H1 (cell line): ENCODE results near the gene ZNF667. TPM values are rescaled to one million over a fixed set of nuclear protein-coding genes. Genes with fewer than 3 reads are reported as not detected.
A peak's percentile ranks its signal among the peaks of the same experiment; 100 is the strongest.

ENCODE experiments used
- CREB1 ChIP-seq: IDR thresholded peaks from 2 replicates; pipeline ENCODE4 v1.6.1; 2012; ENCODE audit warnings: inconsistent platforms
- EP300 ChIP-seq, 2 experiments: IDR thresholded peaks; 1 replicate in 1 of 2; 2 replicates in 1 of 2; pipeline ENCODE4 v1.6.1; 2011 to 2012; ENCODE audit warnings: low read depth in 2 of 2, low read length in 2 of 2, mild to moderate bottlenecking in 2 of 2, borderline replicate concordance in 1 of 2, inconsistent platforms in 1 of 2, moderate library complexity in 1 of 2
- FOSL1 ChIP-seq: IDR thresholded peaks from 2 replicates; pipeline ENCODE4 v1.6.1; 2011; ENCODE audit warnings: mild to moderate bottlenecking, low read depth, low read length, moderate library complexity; ENCODE audit not compliant: insufficient read depth
- HDAC2 ChIP-seq, 2 experiments: fragments of 300-600 bp in 1 of 2; sonication (generic) in 1 of 2; IDR thresholded peaks; 2 replicates each; pipeline ENCODE4 v1.6.1; 2011 to 2012; ENCODE audit warnings: low read depth in 2 of 2, low read length in 2 of 2, mild to moderate bottlenecking in 2 of 2, moderate library complexity in 2 of 2, borderline replicate concordance in 1 of 2, inconsistent platforms in 1 of 2
- NRF1 ChIP-seq: IDR thresholded peaks from 2 replicates; pipeline ENCODE4 v1.6.1; 2011; ENCODE audit warnings: mild to moderate bottlenecking, low read depth, low read length, improper control_type of control experiment
- RFX5 ChIP-seq: IDR thresholded peaks from 2 replicates; pipeline ENCODE4 v1.6.1; 2011; ENCODE audit warnings: low read depth, low read length, improper control_type of control experiment, borderline replicate concordance
- SAP30 ChIP-seq: fragments of 300-600 bp; sonication (generic); IDR thresholded peaks from 2 replicates; pipeline ENCODE4 v1.7.1; 2012; ENCODE audit warnings: low read length, moderate library complexity, mild to moderate bottlenecking, inconsistent platforms; ENCODE audit not compliant: insufficient read depth, insufficient replicate concordance
- polyA plus RNA-seq, 7 experiments: library from polyadenylated mRNA; depleted of rRNA in 3 of 7; stranded (reverse) in 5 of 7; unstranded in 2 of 7; fragments of >200 nt in 5 of 7; fragments of 200-250 nt in 2 of 7; gene quantifications; 1 replicate in 5 of 7; 2 replicates in 1 of 7; 4 replicates in 1 of 7; pipeline versions ENCODE4 v1.2.1 to v1.2.3, GENCODE V29; 2011 to 2013; ENCODE audit warnings: missing spikeins in 2 of 7, mixed read lengths in 2 of 7
- total RNA-seq: library from RNA; stranded (reverse); fragmentation: NEBNext Ultra II Directional; extraction: Animal tissue kit (Norgen Biotek cat#: 25700); gene quantifications from 2 replicates; pipeline ENCODE4 v1.2.1, GENCODE V29; 2021
- TF ChIP-seq, protein P1 (sequence below): fragments of 300-600 bp; sonication (generic); IDR thresholded peaks from 2 replicates; pipeline ENCODE4 v1.7.1; 2012; ENCODE audit warnings: low read length, moderate library complexity, mild to moderate bottlenecking, inconsistent platforms; ENCODE audit not compliant: insufficient replicate concordance

ZNF667 gene
- total and polyA plus RNA-seq, 2 of the 8 experiments (the other 6 are each of a cell fraction or from before 2014, with no cell fraction given) = 4.4 to 10.7 TPM

DNA sequence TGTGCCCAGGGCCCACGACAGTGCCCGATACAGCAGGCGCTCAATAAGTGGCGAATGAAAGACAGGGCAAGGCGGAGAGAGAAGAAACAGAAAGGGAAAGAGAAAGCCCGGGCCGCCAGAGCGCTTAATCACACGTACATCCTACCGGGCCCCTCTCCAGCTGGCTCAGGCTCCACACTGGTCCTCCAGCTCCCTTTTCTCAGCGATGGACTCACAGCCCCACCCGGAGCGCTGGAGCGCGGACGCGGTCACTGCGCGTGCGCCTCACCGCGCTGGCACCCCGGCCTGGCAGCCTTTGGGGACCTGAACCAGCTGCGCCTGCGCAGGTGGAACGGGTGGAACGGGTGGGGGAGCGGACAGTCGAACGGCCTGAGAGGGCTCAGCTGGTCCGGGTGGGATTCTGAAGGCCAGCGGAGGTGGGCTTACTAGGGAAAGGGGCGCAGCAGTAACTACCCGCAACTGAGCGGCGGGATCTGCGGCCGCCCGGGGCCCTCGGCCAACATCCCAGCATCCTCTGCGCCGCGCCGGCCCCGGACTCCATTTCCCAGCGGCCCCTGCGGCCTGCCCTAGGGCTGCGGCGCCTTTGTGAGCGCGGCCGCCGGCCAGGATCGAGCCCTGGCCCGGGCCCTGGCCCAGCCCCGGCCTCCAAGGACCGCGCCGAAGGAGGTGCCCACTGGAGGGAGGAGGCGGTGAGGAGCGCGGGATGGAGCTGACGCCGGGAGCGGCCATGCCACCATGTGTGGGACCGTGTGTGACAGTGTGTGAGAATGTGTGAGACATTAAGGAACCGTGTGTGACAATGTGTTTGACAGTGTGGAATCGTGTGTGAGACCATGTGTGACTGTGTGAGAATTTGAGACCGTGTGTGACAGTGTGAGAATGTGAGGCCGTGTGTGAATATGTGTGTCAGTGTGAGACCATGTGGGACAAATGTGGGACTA is 73.1 kb downstream of the ZNF667 start, which contains the start of gene ZNF583 (continued):
- TF ChIP-seq, protein P1, sequence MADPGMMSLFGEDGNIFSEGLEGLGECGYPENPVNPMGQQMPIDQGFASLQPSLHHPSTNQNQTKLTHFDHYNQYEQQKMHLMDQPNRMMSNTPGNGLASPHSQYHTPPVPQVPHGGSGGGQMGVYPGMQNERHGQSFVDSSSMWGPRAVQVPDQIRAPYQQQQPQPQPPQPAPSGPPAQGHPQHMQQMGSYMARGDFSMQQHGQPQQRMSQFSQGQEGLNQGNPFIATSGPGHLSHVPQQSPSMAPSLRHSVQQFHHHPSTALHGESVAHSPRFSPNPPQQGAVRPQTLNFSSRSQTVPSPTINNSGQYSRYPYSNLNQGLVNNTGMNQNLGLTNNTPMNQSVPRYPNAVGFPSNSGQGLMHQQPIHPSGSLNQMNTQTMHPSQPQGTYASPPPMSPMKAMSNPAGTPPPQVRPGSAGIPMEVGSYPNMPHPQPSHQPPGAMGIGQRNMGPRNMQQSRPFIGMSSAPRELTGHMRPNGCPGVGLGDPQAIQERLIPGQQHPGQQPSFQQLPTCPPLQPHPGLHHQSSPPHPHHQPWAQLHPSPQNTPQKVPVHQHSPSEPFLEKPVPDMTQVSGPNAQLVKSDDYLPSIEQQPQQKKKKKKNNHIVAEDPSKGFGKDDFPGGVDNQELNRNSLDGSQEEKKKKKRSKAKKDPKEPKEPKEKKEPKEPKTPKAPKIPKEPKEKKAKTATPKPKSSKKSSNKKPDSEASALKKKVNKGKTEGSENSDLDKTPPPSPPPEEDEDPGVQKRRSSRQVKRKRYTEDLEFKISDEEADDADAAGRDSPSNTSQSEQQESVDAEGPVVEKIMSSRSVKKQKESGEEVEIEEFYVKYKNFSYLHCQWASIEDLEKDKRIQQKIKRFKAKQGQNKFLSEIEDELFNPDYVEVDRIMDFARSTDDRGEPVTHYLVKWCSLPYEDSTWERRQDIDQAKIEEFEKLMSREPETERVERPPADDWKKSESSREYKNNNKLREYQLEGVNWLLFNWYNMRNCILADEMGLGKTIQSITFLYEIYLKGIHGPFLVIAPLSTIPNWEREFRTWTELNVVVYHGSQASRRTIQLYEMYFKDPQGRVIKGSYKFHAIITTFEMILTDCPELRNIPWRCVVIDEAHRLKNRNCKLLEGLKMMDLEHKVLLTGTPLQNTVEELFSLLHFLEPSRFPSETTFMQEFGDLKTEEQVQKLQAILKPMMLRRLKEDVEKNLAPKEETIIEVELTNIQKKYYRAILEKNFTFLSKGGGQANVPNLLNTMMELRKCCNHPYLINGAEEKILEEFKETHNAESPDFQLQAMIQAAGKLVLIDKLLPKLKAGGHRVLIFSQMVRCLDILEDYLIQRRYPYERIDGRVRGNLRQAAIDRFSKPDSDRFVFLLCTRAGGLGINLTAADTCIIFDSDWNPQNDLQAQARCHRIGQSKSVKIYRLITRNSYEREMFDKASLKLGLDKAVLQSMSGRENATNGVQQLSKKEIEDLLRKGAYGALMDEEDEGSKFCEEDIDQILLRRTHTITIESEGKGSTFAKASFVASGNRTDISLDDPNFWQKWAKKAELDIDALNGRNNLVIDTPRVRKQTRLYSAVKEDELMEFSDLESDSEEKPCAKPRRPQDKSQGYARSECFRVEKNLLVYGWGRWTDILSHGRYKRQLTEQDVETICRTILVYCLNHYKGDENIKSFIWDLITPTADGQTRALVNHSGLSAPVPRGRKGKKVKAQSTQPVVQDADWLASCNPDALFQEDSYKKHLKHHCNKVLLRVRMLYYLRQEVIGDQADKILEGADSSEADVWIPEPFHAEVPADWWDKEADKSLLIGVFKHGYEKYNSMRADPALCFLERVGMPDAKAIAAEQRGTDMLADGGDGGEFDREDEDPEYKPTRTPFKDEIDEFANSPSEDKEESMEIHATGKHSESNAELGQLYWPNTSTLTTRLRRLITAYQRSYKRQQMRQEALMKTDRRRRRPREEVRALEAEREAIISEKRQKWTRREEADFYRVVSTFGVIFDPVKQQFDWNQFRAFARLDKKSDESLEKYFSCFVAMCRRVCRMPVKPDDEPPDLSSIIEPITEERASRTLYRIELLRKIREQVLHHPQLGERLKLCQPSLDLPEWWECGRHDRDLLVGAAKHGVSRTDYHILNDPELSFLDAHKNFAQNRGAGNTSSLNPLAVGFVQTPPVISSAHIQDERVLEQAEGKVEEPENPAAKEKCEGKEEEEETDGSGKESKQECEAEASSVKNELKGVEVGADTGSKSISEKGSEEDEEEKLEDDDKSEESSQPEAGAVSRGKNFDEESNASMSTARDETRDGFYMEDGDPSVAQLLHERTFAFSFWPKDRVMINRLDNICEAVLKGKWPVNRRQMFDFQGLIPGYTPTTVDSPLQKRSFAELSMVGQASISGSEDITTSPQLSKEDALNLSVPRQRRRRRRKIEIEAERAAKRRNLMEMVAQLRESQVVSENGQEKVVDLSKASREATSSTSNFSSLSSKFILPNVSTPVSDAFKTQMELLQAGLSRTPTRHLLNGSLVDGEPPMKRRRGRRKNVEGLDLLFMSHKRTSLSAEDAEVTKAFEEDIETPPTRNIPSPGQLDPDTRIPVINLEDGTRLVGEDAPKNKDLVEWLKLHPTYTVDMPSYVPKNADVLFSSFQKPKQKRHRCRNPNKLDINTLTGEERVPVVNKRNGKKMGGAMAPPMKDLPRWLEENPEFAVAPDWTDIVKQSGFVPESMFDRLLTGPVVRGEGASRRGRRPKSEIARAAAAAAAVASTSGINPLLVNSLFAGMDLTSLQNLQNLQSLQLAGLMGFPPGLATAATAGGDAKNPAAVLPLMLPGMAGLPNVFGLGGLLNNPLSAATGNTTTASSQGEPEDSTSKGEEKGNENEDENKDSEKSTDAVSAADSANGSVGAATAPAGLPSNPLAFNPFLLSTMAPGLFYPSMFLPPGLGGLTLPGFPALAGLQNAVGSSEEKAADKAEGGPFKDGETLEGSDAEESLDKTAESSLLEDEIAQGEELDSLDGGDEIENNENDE = no peak
- TF ChIP-seq FOSL1 (no peak), RFX5 (no peak), SAP30 (peak; percentile 65), EP300 (IDR thresholded peaks at IDR 0.05; ENCODE audit: borderline replicate concordance in 1 of 2, low read depth in 2 of 2, low read length in 2 of 2) (no peak), NRF1 (peak; percentile 96), HDAC2 (IDR thresholded peaks at IDR 0.05; ENCODE audit: borderline replicate concordance in 1 of 2, low read depth in 2 of 2, low read length in 2 of 2) (no peak), CREB1 (peak; percentile 6; the same call in 1 of the 2 replicates)
